GM18519 (cell line): ENCODE measurements around the gene C1QTNF9B.
"Not testable (repeated sequence)": the region's sequence is repeated elsewhere in the genome, so short reads cannot be mapped to it uniquely, and the experiment has no call there.

Source experiments
- ATAC-seq: cut with Tn5 transposase; IDR thresholded peaks from one replicate; pipeline ENCODE4 v1.9.1; 2021; ENCODE audit warnings: mild to moderate bottlenecking, moderate library complexity; ENCODE audit not compliant: unreplicated experiment, low FRiP score

The C1QTNF9B gene

DNA sequence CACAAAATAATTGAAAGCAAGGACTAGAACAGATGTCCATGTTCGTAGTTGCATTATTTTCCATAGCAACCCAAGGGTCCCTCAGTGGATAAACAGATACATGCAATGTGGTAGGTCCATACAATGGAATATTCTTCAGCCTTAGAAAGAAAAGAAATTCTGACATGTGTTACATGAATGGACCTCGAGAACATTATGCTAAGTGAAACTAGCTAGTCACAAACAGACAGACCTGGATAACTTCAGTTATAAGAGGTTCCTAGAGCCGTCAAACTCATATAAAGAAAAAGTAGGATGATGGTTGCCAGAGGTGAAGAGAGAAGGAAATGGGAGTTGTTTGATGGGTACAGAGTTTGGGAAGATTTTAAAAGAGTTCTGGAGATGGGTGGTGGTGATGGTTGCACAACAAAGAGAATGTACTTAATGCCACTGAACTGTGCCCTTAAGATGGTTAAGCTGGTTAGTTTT lies at the start of gene C1QTNF9B:
Gene C1QTNF9B, minus strand, starts transcription at position 51 of the 468 bp plus-strand sequence.
- not testable (repeated sequence) for ATAC-seq

DNA sequence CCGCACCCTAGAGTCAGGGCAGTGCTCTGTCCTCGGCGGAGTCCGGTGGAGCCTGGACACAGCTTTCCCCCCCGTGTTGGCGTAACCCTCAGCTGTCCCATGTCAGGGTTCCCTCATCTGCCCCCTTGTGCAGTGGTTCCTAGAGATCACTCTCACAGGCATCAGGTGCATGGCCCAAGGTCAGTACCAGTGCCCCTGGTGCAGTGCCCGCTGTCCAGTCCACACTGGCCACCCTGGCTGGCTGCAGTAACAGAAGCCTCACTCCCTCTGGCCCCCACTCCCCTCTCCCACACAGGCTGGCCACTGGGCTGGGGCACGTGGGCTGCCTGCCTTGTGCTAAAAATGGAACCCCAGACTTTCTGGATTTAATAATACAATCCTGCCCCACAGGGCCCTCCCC lies 49.6 kb upstream of the C1QTNF9B start:
- no peak for ATAC-seq

GRCh38 chr13:23946067-23946466 lies 48.8 kb upstream of the C1QTNF9B start:
- no peak for ATAC-seq

DNA sequence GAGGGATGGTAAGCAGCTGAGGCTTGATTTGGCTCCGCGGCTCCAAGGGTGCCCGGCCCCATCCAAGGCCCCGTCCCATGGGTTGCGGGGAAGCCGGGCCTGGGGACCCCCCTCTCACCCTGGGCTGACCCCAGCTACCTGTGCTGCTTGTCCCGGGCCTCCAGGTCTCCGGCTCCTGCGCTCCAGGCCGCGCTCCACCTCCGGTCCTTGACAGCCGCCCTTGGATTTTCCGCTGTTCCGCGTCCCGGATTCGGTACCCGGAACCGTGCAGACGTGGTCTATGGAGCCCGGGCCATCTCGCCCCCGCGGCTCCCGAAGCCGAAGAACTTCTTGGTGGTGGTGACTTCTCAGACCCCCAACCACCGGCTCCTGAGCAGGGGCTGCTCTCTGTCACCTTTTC lies 48.3 kb upstream of the C1QTNF9B start:
- no peak for ATAC-seq

GRCh38 chr13:23941211-23941610 lies 43.9 kb upstream of the C1QTNF9B start:
- ATAC-seq: no peak

DNA sequence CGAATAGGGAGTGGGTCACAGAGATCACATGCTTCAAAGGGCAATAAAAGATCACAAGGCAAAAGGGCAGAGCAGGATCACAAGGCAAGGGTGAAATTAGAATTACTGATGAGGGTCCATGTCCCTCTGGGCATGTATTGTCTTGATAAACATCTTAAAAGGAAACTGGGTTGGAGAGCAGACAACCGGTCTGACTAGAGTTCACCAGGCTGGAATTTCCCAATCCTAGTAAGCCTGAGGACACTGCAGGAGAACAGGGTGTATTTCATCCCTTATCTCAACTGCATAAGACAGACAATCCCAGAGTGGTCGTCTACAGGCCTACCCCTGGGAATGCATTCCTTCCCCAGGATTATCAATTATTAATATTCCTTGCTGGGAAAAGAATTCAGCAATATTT lies 42.4 kb upstream of the C1QTNF9B start:
- ATAC-seq: not testable (repeated sequence)

DNA sequence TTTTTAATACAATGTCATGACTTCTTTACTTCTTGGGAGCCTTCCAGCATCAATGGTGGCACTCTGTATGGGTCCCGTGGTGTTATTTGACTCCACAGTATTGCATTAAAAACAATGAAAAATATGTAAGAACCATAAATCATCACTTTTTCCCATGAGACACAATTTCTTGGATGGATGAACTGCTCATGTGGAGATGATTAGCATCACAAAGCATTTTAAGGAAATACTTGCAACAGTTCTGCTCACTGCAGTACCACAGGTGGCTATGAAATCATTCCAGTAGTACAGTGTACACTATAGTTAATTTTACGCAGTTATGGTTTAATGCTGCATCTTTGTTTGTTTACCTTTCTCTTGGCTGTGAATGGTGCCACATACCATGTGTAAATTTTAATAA lies 37.2 kb upstream of the C1QTNF9B start:
- ATAC-seq: no peak

DNA sequence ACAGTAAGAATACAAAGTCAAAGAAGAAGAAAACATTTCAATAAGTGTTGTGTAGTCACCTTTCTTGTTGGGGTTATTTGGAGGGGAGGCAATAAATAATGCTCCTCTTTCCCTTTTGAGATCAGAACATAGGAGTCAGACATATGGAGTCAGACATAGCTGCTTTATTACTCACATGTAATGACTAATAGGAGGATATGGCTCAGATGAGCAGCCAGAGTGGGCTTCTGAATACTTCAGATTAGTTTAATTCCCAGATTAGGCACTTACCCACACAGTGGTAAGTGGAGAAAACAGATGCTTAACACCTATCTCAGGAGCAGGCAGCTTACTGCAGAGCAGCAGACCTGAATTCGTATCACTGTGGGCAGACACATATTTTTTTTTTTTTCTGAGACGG lies 31.7 kb upstream of the C1QTNF9B start:
- no peak for ATAC-seq

GRCh38 chr13:23923031-23923430 lies 25.7 kb upstream of the C1QTNF9B start:
- no peak for ATAC-seq

DNA sequence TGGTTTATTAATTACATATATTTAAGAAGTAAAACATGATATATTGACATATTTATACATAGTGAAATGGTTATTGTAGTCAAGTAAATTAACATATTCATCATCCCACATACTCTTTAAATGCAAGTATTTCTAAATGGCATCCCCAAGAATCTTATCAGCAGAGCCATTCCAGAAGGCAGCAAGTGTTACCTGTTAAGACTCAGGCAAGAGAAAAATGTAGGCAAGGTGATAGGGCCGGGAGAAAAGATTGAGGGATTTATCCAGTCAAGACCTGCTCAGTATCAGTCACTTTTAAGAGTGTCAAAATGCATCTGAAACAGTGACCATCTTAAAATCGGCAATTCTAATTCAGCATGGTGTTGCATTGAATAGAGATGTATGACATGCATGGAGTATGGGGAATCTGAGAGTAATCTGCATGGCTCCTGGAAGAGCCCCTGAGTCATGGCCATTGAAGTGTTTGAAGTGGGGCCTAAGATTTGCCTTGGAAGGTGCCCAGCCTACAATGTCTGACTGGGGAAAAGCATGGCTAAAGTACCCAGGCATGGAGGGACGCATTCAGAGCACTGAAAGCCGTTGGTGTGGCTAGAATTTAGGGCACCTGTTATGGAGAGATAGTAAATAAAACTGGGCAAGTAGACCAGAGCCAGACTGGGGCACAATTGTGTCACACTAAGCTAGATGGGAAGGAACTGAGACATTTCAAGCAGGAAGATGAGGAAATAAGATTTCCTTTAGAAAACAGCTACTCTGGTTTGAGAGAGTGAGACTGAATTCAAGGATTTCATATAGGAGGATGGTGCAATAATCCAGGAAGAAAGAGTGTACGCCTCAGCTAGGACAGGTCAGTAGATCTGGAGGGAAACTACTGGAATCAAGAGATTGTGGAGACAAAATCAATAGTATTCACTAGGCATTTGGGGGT lies 25.0 kb upstream of the C1QTNF9B start:
- ATAC-seq: no peak

DNA sequence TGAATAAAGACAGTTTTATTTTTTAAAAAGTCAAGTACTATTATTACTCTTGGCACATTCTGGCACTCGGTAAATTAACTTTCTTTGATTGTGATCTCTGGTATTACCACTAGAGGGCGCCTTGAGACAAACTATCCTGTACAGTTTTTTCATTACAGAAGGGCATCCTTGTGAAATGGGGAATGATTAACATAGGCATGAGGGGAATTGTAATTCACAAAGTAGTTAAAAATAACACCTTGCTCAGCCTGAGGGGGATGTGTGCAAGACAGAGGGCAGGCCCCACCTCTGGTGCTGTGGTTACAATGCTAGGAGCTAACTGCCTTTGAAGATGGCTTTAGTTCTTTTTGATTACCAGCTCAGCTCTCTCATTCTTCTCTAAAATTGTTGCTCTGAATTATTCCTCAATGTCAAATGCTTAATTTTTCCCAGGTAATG lies 24.2 kb upstream of the C1QTNF9B start:
- ATAC-seq: no peak

GRCh38 chr13:23919006-23919405 lies 21.7 kb upstream of the C1QTNF9B start:
- ATAC-seq: no peak

GRCh38 chr13:23918208-23918607 lies 20.9 kb upstream of the C1QTNF9B start:
- ATAC-seq: no peak

DNA sequence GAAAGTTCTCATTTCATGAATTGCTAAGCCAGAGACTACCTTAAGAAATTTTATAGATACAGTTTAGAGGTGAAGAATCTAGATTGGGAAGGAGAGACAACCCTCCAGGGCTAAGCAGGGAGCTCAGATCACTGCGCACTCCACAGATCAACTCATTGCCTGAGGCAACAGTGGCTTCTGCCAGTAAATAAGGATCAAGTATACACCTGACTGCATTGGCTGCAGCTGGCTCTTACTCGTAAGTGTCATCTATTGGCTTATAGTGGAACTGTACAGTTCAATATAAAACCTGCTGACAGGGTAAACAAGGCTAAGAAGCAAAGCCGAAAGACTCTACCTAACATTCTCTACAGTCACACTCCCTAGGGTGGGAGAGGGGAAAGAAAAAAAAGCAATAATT lies 18.0 kb upstream of the C1QTNF9B start:
- no peak for ATAC-seq

GRCh38 chr13:23912469-23912868 lies 15.2 kb upstream of the C1QTNF9B start:
- no peak for ATAC-seq

DNA sequence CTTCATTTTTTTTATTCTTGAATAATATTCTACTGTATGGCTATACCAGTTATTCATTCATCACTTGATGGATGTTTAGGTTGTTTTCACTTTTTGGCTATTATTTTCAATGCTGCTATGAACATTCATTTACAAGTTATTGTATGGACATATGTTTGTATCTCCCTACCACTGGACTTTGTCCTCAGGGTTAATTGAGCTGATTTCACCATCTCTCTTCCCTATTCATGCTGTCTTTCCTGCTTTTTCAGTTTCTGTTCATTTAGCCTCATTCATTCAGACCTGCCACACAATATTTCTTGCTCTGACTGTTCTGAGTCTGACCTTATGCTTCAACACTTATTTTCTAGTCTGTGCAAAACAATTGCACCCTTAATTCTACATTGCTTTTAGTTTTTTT lies 12.3 kb upstream of the C1QTNF9B start:
- no peak for ATAC-seq

- no peak for ATAC-seq
Observed at GRCh38 chr13:23905766-23906165, 8.5 kb upstream of the C1QTNF9B start.

DNA sequence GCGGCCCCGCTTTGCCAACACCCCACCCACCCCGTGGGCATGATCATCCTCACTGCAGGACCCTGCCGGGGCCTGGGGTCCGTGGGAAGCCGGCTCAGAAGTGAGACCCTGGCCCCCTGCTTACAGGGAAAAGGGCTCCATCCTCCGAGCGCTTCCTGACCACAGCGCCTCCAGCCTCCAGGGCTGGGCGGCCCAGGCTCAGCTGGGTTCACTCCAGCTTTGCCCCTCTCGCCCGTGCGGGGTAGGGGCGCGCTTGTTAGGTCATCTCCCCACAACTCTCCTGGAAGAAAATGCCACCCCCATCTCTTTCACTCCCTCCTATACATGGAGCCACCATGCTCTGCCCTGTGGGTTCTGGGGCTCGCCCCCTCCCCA lies 6.6 kb upstream of the C1QTNF9B start:
- no peak for ATAC-seq

GRCh38 chr13:23902975-23903905 lies 5.9 kb upstream of the C1QTNF9B start:
- ATAC-seq: no peak

- ATAC-seq: no peak
Observed at GRCh38 chr13:23901365-23901764, 4.1 kb upstream of the C1QTNF9B start.

DNA sequence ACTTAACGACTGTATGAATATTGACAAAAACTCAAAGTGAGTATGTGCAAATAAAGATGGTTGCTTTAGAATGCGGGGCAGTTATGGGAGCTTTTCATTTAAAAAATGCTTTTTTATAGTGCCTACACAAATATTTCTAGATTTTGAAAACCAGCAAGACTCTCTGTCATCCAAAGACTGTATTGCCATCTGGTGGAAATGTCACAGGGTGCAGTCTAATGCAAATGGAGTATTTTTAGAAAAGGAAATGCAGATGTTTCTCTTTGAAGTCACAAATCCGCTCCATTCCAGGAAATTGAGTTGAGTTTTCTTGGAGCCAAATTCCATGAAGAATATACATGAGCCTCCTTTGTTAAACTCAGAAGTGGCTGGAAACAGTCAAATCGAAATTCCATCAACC lies 2.3 kb upstream of the C1QTNF9B start:
- no peak for ATAC-seq
